IMR-90 (cell line): ENCODE data around the gene TCF3. TPM values are rescaled to one million over a fixed set of nuclear protein-coding genes. Genes with fewer than 3 reads are reported as not detected.

Source experiments
- ATAC-seq: fragments of 200-7000 bp; cut with Tn5 transposase; 2 replicates; pipeline ENCODE4 v1.9.1; 2020; ENCODE audit warnings: low read depth, mild to moderate bottlenecking, moderate library complexity
- BruUV-seq: library from RNA; stranded (reverse); fragments of 400-500 nt; replicated peaks from 2 replicates; lab custom pipeline; 2021; lab: Mats Ljungman, UMichigan
- CTCF ChIA-PET: fragments of 300-600 bp; formaldehyde crosslinking; extraction: SDS; loops from one replicate; lab custom pipeline; 2021; ENCODE audit warnings: antibody characterized with exemption; lab: Yijun Ruan, JAX
- POLR2A ChIA-PET: fragments of 300-600 bp; sonication (Branson Sonifier 250); formaldehyde crosslinking; loops from one replicate; lab custom pipeline; 2022; ENCODE audit warnings: antibody characterized with exemption; ENCODE audit not compliant: unreplicated experiment; lab: Charles Lee
- DNase-seq: peaks from one replicate; pipeline ENCODE4 v3.0.0; 2013
- H2AFZ ChIP-seq: replicated peaks from 2 replicates; pipeline ENCODE3; 2013; ENCODE audit warnings: low read length, mild to moderate bottlenecking; ENCODE audit not compliant: poor library complexity
- H2AK5ac ChIP-seq: 2 replicates; pipeline ENCODE4 v1.6.1; 2013; ENCODE audit warnings: low read depth, low read length, inconsistent platforms
- H2AK9ac ChIP-seq: replicated peaks from 2 replicates; pipeline ENCODE3; 2013; ENCODE audit warnings: mild to moderate bottlenecking, low read depth, low read length, moderate library complexity; ENCODE audit not compliant: poor library complexity
- H2BK120ac ChIP-seq: 2 replicates; pipeline ENCODE4 v1.6.1; 2013; ENCODE audit warnings: low read depth, low read length, inconsistent platforms
- H2BK15ac ChIP-seq: 3 replicates; pipeline ENCODE4 v1.6.1; 2013; ENCODE audit warnings: low read depth, low read length, inconsistent platforms
- H2BK20ac ChIP-seq: 2 replicates; pipeline ENCODE4 v1.6.1; 2013; ENCODE audit warnings: low read depth, mild to moderate bottlenecking, inconsistent platforms, low read length, moderate library complexity
- H2BK5ac ChIP-seq: 2 replicates; pipeline ENCODE4 v1.6.1; 2013; ENCODE audit warnings: mild to moderate bottlenecking, low read depth, low read length, inconsistent platforms; ENCODE audit not compliant: poor library complexity, severe bottlenecking
- H3K14ac ChIP-seq: replicated peaks from 2 replicates; pipeline ENCODE4 v1.6.1; 2013; ENCODE audit warnings: low read depth, low read length, inconsistent platforms
- H3K18ac ChIP-seq: 2 replicates; pipeline ENCODE4 v1.6.1; 2013; ENCODE audit warnings: low read depth, low read length, control low read depth
- H3K23ac ChIP-seq: 2 replicates; pipeline ENCODE4 v1.6.1; 2013; ENCODE audit warnings: low read depth, low read length, inconsistent platforms
- H3K27ac ChIP-seq: 2 replicates; pipeline ENCODE4 v1.5.1; 2013; ENCODE audit warnings: mild to moderate bottlenecking, control low read depth, low read length; ENCODE audit not compliant: insufficient read depth
- H3K27me3 ChIP-seq: 2 replicates; pipeline ENCODE4 v1.6.1; 2013; ENCODE audit warnings: low read length; ENCODE audit not compliant: control insufficient read depth, insufficient read depth
- H3K36me3 ChIP-seq: 2 replicates; pipeline ENCODE4 v1.6.1; 2013; ENCODE audit warnings: low read length, mixed read lengths; ENCODE audit not compliant: control insufficient read depth, insufficient read depth
- H3K4ac ChIP-seq: 2 replicates; pipeline ENCODE4 v1.6.1; 2013; ENCODE audit warnings: low read depth, low read length, inconsistent platforms
- H3K4me1 ChIP-seq: 2 replicates; pipeline ENCODE4 v1.6.1; 2013; ENCODE audit warnings: low read length, mixed read lengths; ENCODE audit not compliant: control insufficient read depth, insufficient read depth
- H3K4me2 ChIP-seq: 2 replicates; pipeline ENCODE4 v1.6.1; 2013; ENCODE audit warnings: low read depth, mild to moderate bottlenecking, control low read depth, low read length, moderate library complexity
- H3K4me3 ChIP-seq: 2 replicates; pipeline ENCODE4 v1.5.1; 2013; ENCODE audit warnings: low read depth, mild to moderate bottlenecking, control low read depth, low read length, moderate library complexity; ENCODE audit not compliant: insufficient read depth
- H3K56ac ChIP-seq: 2 replicates; pipeline ENCODE4 v1.6.1; 2013; ENCODE audit warnings: low read length, inconsistent platforms; ENCODE audit not compliant: insufficient read depth; ENCODE audit errors: extremely low read depth
- H3K79me1 ChIP-seq, 2 experiments: 2 replicates each; pipeline ENCODE4 v1.6.1; 2013; ENCODE audit warnings: low read length in 2 of 2, inconsistent platforms in 1 of 2, low read depth in 1 of 2
- H3K9ac ChIP-seq: 2 replicates; pipeline ENCODE4 v1.6.1; 2013; ENCODE audit warnings: low read depth, low read length, control low read depth
- H3K9me1 ChIP-seq: 2 replicates; pipeline ENCODE4 v1.6.1; 2013; ENCODE audit warnings: low read length, inconsistent platforms; ENCODE audit not compliant: insufficient read depth
- H3K9me3 ChIP-seq: 2 replicates; pipeline ENCODE4 v1.6.1; 2013; ENCODE audit warnings: low read length; ENCODE audit not compliant: control insufficient read depth, insufficient read depth
- H4K20me1 ChIP-seq: 2 replicates; pipeline ENCODE4 v1.6.1; 2013; ENCODE audit warnings: low read length, inconsistent platforms; ENCODE audit not compliant: insufficient read depth
- H4K5ac ChIP-seq: 2 replicates; pipeline ENCODE4 v1.6.1; 2013; ENCODE audit warnings: mild to moderate bottlenecking, low read depth, low read length, control low read depth
- H4K8ac ChIP-seq, 2 experiments: 2 replicates each; pipeline ENCODE4 v1.6.1; 2013; ENCODE audit warnings: low read depth in 2 of 2, low read length in 2 of 2, control low read depth in 1 of 2, inconsistent platforms in 1 of 2
- H4K91ac ChIP-seq: 2 replicates; pipeline ENCODE4 v1.6.1; 2013; ENCODE audit warnings: low read depth, low read length, inconsistent platforms; ENCODE audit not compliant: insufficient read depth
- FOS ChIP-seq: fragments of 150-350 bp; IDR thresholded peaks from 2 replicates; pipeline ENCODE4 v1.6.1; 2016; ENCODE audit warnings: low read depth, low read length
- RFX5 ChIP-seq: IDR thresholded peaks from 2 replicates; pipeline ENCODE4 v1.8.0; 2012; ENCODE audit warnings: low read depth, mild to moderate bottlenecking, low read length, moderate library complexity
- WGBS, 2 experiments: methylation state at CpG; one replicate each; pipeline versions ENCODE4 v1.1.5 to v1.1.7; 2013; ENCODE audit warnings: missing lambda C conversion rate in 2 of 2; ENCODE audit not compliant: insufficient read length in 1 of 2; ENCODE audit errors: extremely low coverage in 2 of 2; 5-methylcytosine and 5-hydroxymethylcytosine counted together
- dilution Hi-C: fragments of 300-500 bp; cut with HindIII; formaldehyde crosslinking; loops from one replicate; pipeline ENCODE4 v1.14.3; 2018; ENCODE audit warnings: low sequenced_read_pairs; ENCODE audit not compliant: unreplicated experiment
- in situ Hi-C: fragments of 300-500 bp; cut with MboI; formaldehyde crosslinking; loops from 3 replicates; pipeline ENCODE4 v1.14.3; 2019; ENCODE audit warnings: low sequenced_read_pairs, inconsistent platforms, mixed read lengths
- intact Hi-C: fragments of 100-400 bp; cut with micrococcal nuclease; formaldehyde crosslinking; loops from 2 replicates; pipeline ENCODE4 v1.10.0; 2022
- polyA plus RNA-seq, 3 experiments: library from polyadenylated mRNA; depleted of rRNA; stranded (reverse); fragments of >200 nt; gene quantifications; 2 replicates each; pipeline ENCODE4 v1.2.3, GENCODE V29; 2012; ENCODE audit warnings: low replicate concordance in 1 of 3
- total RNA-seq: library from RNA; depleted of rRNA; stranded (reverse); fragments of >200 nt; gene quantifications from 2 replicates; pipeline ENCODE4 v1.2.3, GENCODE V29; 2012

Gene TCF3
- total and polyA plus RNA-seq, 2 of the 4 experiments (the other 2 are of a cell fraction) = 29.9 to 127 TPM

- Histone ChIP-seq H3K79me1 (peaks cover 0 to 28% of the 10 kb centered on the region in 2 experiments; a peak in 2 of 4 replicates), H3K23ac (no peak overlapping the region), H2BK120ac (no peak overlapping the region), H3K9me1 (no peaks in the 10 kb centered on the region), H2AFZ (no peak overlapping the region), H4K20me1 (peaks cover 19% of the 10 kb centered on the region), H3K4me1 (no peaks in the 10 kb centered on the region), H3K36me3 (peaks cover 45% of the 10 kb centered on the region), H3K18ac (no peak overlapping the region), H3K9me3 (no peaks in the 10 kb centered on the region), H3K4ac (no peak overlapping the region), H2BK5ac (no peak overlapping the region), H3K27ac (no peak overlapping the region), H3K9ac (no peak overlapping the region), H3K27me3 (no peaks in the 10 kb centered on the region), H2AK5ac (no peak overlapping the region), H2AK9ac (no peak overlapping the region), H4K8ac (no peak overlapping the region), H3K4me3 (no peak overlapping the region), H2BK20ac (no peak overlapping the region), H3K14ac (no peak overlapping the region), H4K5ac (no peak overlapping the region), H3K4me2 (no peak overlapping the region), H3K56ac (no peak overlapping the region), H2BK15ac (no peak overlapping the region), H4K91ac (no peak overlapping the region)
- no peak for ATAC-seq
- WGBS, 2 experiments = 96% methylated on average over 12 of the region's 24 CpGs; no CpG with 5 or more reads in 1 of the 2 experiments
- TF ChIP-seq RFX5 (no peak), FOS (no peak)
- ChIA-PET POLR2A (no interaction called here), CTCF (no interaction called here)
- BruUV-seq = no TSS peak
- in situ Hi-C loops = no loop called here
- intact Hi-C loops = no loop called here
- dilution Hi-C loops = no loop called here
- DNase-seq = no peak
These were observed 23.1 kb downstream of the TCF3 start for GRCh38 chr19:1629256-1629808.
